Measurements from ENCODE around the gene PLXNA4. TPM values are rescaled to one million over a fixed set of nuclear protein-coding genes. Genes with fewer than 3 reads are reported as not detected.

The PLXNA4 gene
- polyA plus RNA-seq, 1 donor (not counting 4 experiments of a cell fraction or from before 2014, with no cell fraction given) = 0.01 TPM

- H3K27me3 ChIP-seq (ENCODE audit: control insufficient read depth, extremely low read depth, insufficient read depth, low read length) = peaks cover 24% of the 10 kb centered on the region
- H3K9ac ChIP-seq (ENCODE audit: control insufficient read depth, extremely low read depth, insufficient read depth, low read length) = no peak overlapping the region
- no peak overlapping the region for H2AFZ ChIP-seq (ENCODE audit: control insufficient read depth, low read length)
- no peak overlapping the region for H3K4me2 ChIP-seq (ENCODE audit: control insufficient read depth, extremely low read depth, insufficient read depth, low read depth, low read length)
- H3K79me2 ChIP-seq (ENCODE audit: control insufficient read depth, insufficient read depth, low read length) = no peaks in the 10 kb centered on the region
- H3K27ac ChIP-seq (ENCODE audit: control insufficient read depth, insufficient read depth, low read length) = no peak overlapping the region
- H3K9me1 ChIP-seq (ENCODE audit: control insufficient read depth, extremely low read depth, insufficient read depth, low read length) = no peaks in the 10 kb centered on the region
- FAIRE-seq = no peak
- no peaks in the 10 kb centered on the region for H3K4me1 ChIP-seq (ENCODE audit: control insufficient read depth, extremely low read depth, insufficient read depth, low read length)
- no peaks in the 10 kb centered on the region for H4K20me1 ChIP-seq (ENCODE audit: control insufficient read depth, extremely low read depth, insufficient read depth, low read length)
- no peak overlapping the region for H3K4me3 ChIP-seq (ENCODE audit: control insufficient read depth in 2 of 3, extremely low read depth in 1 of 3, insufficient read depth in 2 of 3, low read depth in 1 of 3, low read length in 3 of 3)
- H3K9me3 ChIP-seq (ENCODE audit: control insufficient read depth, low read depth, low read length) = no peaks in the 10 kb centered on the region
- dilution Hi-C loops (cut with MboI; ENCODE audit: extremely low pct_ligation_motif_present, low sequenced_read_pairs) = no loop called here
- DNase-seq (ENCODE audit: low read depth, low spot score) = no peak
- no peak for TF ChIP-seq CTCF (optimal IDR thresholded peaks at IDR 0.05 in 1 of 3, IDR thresholded peaks at IDR 0.05 in 1 of 3, conservative IDR thresholded peaks at IDR 0.05 in 1 of 3; ENCODE audit: extremely low read depth in 1 of 3, insufficient read depth in 2 of 3, low read length in 3 of 3)
- no peak for TF ChIP-seq EZH2 (IDR thresholded peaks at IDR 0.05; ENCODE audit: low read length)
- no peaks in the 10 kb centered on the region for H3K36me3 ChIP-seq (ENCODE audit: control insufficient read depth in 2 of 2, extremely low read depth in 1 of 2, insufficient read depth in 2 of 2, low read length in 2 of 2)
Observed at GRCh38 chr7:132395361-132395760, 180.9 kb downstream of the PLXNA4 start.

GRCh38 chr7:132394283-132395198 lies 181.7 kb downstream of the PLXNA4 start:
- Histone ChIP-seq H3K4me1 (ENCODE audit: control insufficient read depth, extremely low read depth, insufficient read depth, low read length) (no peaks in the 10 kb centered on the region), H3K4me3 (ENCODE audit: control insufficient read depth in 2 of 3, extremely low read depth in 1 of 3, insufficient read depth in 2 of 3, low read depth in 1 of 3, low read length in 3 of 3) (no peak overlapping the region), H3K27me3 (ENCODE audit: control insufficient read depth, extremely low read depth, insufficient read depth, low read length) (peaks cover 21% of the 10 kb centered on the region), H3K9ac (ENCODE audit: control insufficient read depth, extremely low read depth, insufficient read depth, low read length) (no peak overlapping the region), H3K4me2 (ENCODE audit: control insufficient read depth, extremely low read depth, insufficient read depth, low read depth, low read length) (no peak overlapping the region), H3K27ac (ENCODE audit: control insufficient read depth, insufficient read depth, low read length) (no peak overlapping the region), H3K36me3 (ENCODE audit: control insufficient read depth in 2 of 2, extremely low read depth in 1 of 2, insufficient read depth in 2 of 2, low read length in 2 of 2) (no peaks in the 10 kb centered on the region), H2AFZ (ENCODE audit: control insufficient read depth, low read length) (no peak overlapping the region), H3K9me3 (ENCODE audit: control insufficient read depth, low read depth, low read length) (no peaks in the 10 kb centered on the region), H3K9me1 (ENCODE audit: control insufficient read depth, extremely low read depth, insufficient read depth, low read length) (no peaks in the 10 kb centered on the region), H3K79me2 (ENCODE audit: control insufficient read depth, insufficient read depth, low read length) (no peaks in the 10 kb centered on the region), H4K20me1 (ENCODE audit: control insufficient read depth, extremely low read depth, insufficient read depth, low read length) (no peaks in the 10 kb centered on the region)
- FAIRE-seq (no peak), DNase-seq (ENCODE audit: low read depth, low spot score) (no peak)
- dilution Hi-C loops (cut with MboI; ENCODE audit: extremely low pct_ligation_motif_present, low sequenced_read_pairs) = no loop called here
- TF ChIP-seq CTCF (optimal IDR thresholded peaks at IDR 0.05 in 1 of 3, IDR thresholded peaks at IDR 0.05 in 1 of 3, conservative IDR thresholded peaks at IDR 0.05 in 1 of 3; ENCODE audit: extremely low read depth in 1 of 3, insufficient read depth in 2 of 3, low read length in 3 of 3) = peak in 2 of 3 experiments; percentile 21 to 41
- TF ChIP-seq EZH2 (IDR thresholded peaks at IDR 0.05; ENCODE audit: low read length) = no peak

Data from keratinocyte (primary cell).